ENCODE measurements around the gene KIF21A. TPM values are rescaled to one million over a fixed set of nuclear protein-coding genes. Genes with fewer than 3 reads are reported as not detected.

KIF21A gene
- total RNA-seq, 1 experiment from 2014 or later = 3.3 TPM

- no peak overlapping the region for H3K4me3 ChIP-seq (ENCODE audit: low read depth, low read length, poor library complexity, severe bottlenecking)
- no peaks in the 10 kb centered on the region for H3K27me3 ChIP-seq (replicated peaks; ENCODE audit: insufficient read depth, low read depth, low read length, poor library complexity)
- ChIA-PET CTCF (no interaction called here), POLR2A (ENCODE audit: low non-redundant PET) (no interaction called here)
- H3K27ac ChIP-seq (ENCODE audit: low read depth, low read length, poor library complexity, severe bottlenecking) = no peak overlapping the region
- no peaks in the 10 kb centered on the region for H3K4me1 ChIP-seq (ENCODE audit: insufficient read depth, low read length, poor library complexity, severe bottlenecking)
- BruUV-seq (replicated peaks) = no TSS peak
- no peak for TF ChIP-seq EZH2 (IDR thresholded peaks at IDR 0.05; ENCODE audit: borderline replicate concordance, low read depth, low read length, poor library complexity, severe bottlenecking)
- TF ChIP-seq, protein P1, sequence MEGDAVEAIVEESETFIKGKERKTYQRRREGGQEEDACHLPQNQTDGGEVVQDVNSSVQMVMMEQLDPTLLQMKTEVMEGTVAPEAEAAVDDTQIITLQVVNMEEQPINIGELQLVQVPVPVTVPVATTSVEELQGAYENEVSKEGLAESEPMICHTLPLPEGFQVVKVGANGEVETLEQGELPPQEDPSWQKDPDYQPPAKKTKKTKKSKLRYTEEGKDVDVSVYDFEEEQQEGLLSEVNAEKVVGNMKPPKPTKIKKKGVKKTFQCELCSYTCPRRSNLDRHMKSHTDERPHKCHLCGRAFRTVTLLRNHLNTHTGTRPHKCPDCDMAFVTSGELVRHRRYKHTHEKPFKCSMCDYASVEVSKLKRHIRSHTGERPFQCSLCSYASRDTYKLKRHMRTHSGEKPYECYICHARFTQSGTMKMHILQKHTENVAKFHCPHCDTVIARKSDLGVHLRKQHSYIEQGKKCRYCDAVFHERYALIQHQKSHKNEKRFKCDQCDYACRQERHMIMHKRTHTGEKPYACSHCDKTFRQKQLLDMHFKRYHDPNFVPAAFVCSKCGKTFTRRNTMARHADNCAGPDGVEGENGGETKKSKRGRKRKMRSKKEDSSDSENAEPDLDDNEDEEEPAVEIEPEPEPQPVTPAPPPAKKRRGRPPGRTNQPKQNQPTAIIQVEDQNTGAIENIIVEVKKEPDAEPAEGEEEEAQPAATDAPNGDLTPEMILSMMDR (conservative IDR thresholded peaks at IDR 0.05; ENCODE audit: low read depth, low read length) = no peak
- H3K9me3 ChIP-seq (ENCODE audit: low read depth, low read length, poor library complexity, severe bottlenecking) = no peaks in the 10 kb centered on the region
- no peaks in the 10 kb centered on the region for H3K36me3 ChIP-seq (ENCODE audit: insufficient read depth, low read length, poor library complexity, severe bottlenecking)
- no peak for DNase-seq (ENCODE audit: low spot score)
- intact Hi-C loops (cut with micrococcal nuclease; ENCODE audit: unreplicated experiment) = no loop called here
Measured at GRCh38 chr12:39319180-39319579, 123.7 kb downstream of the KIF21A start.

DNA sequence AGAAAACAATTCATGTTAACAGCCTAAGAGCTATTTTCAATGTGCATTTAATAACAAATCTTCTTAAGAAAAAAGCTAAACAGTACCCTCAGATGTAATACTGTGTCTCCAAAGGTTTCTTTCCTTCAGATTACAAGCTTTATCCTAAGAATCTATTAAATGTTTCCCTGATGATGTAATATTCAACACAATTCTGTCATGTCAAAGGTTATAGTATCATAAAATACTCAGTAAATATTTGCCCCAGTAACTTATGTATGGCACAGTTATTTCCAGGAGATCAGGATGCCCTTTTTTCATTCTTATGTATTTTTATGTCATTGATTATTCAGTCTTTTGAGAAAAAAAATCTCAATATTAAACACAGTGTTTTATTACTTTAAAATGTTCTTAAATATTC, 128.4 kb downstream of the KIF21A start:
- CTCF ChIA-PET = no interaction called here
- no peak for TF ChIP-seq EZH2 (IDR thresholded peaks at IDR 0.05; ENCODE audit: borderline replicate concordance, low read depth, low read length, poor library complexity, severe bottlenecking)
- TF ChIP-seq, protein P1 (conservative IDR thresholded peaks at IDR 0.05; ENCODE audit: low read depth, low read length) = no peak
- Histone ChIP-seq H3K4me3 (ENCODE audit: low read depth, low read length, poor library complexity, severe bottlenecking) (no peak overlapping the region), H3K27ac (ENCODE audit: low read depth, low read length, poor library complexity, severe bottlenecking) (no peak overlapping the region), H3K36me3 (ENCODE audit: insufficient read depth, low read length, poor library complexity, severe bottlenecking) (no peaks in the 10 kb centered on the region), H3K27me3 (replicated peaks; ENCODE audit: insufficient read depth, low read depth, low read length, poor library complexity) (no peaks in the 10 kb centered on the region), H3K9me3 (ENCODE audit: low read depth, low read length, poor library complexity, severe bottlenecking) (no peaks in the 10 kb centered on the region), H3K4me1 (ENCODE audit: insufficient read depth, low read length, poor library complexity, severe bottlenecking) (no peaks in the 10 kb centered on the region)
- DNase-seq (ENCODE audit: low spot score) = no peak
- POLR2A ChIA-PET (ENCODE audit: low non-redundant PET) = no interaction called here
- intact Hi-C loops (cut with micrococcal nuclease; ENCODE audit: unreplicated experiment) = no loop called here
- BruUV-seq (replicated peaks) = no TSS peak

GRCh38 chr12:39309516-39309915, 133.4 kb downstream of the KIF21A start:
- BruUV-seq (replicated peaks) = no TSS peak
- H3K36me3 ChIP-seq (ENCODE audit: insufficient read depth, low read length, poor library complexity, severe bottlenecking) = no peaks in the 10 kb centered on the region
- no peak overlapping the region for H3K27ac ChIP-seq (ENCODE audit: low read depth, low read length, poor library complexity, severe bottlenecking)
- no peaks in the 10 kb centered on the region for H3K27me3 ChIP-seq (replicated peaks; ENCODE audit: insufficient read depth, low read depth, low read length, poor library complexity)
- no peak for DNase-seq (ENCODE audit: low spot score)
- intact Hi-C loops (cut with micrococcal nuclease; ENCODE audit: unreplicated experiment) = loop anchor here (10.0 kb wide), 1 partner anchor 65 kb away; no protein-coding TSS in a partner anchor
- ChIA-PET CTCF (no interaction called here), POLR2A (ENCODE audit: low non-redundant PET) (no interaction called here)
- H3K4me3 ChIP-seq (ENCODE audit: low read depth, low read length, poor library complexity, severe bottlenecking) = no peak overlapping the region
- TF ChIP-seq, protein P1 (conservative IDR thresholded peaks at IDR 0.05; ENCODE audit: low read depth, low read length) = no peak
- TF ChIP-seq EZH2 (IDR thresholded peaks at IDR 0.05; ENCODE audit: borderline replicate concordance, low read depth, low read length, poor library complexity, severe bottlenecking) = no peak
- no peaks in the 10 kb centered on the region for H3K4me1 ChIP-seq (ENCODE audit: insufficient read depth, low read length, poor library complexity, severe bottlenecking)
- no peaks in the 10 kb centered on the region for H3K9me3 ChIP-seq (ENCODE audit: low read depth, low read length, poor library complexity, severe bottlenecking)
